Measurements from ENCODE around the gene NCOA1.

The NCOA1 gene

GRCh38 chr2:24682304-24682703 lies 191.2 kb downstream of the NCOA1 start:
- no peak for DNase-seq
- H3K9me3 ChIP-seq: no peaks in the 10 kb centered on the region
- peaks cover 5 to 14% (median 9%) of the 10 kb centered on the region in 3 donors for H3K36me3 ChIP-seq
- no peaks in the 10 kb centered on the region for H3K4me1 ChIP-seq
- H3K27me3 ChIP-seq: no peaks in the 10 kb centered on the region
- H3K27ac ChIP-seq: no peak overlapping the region
- no peak overlapping the region for H3K4me3 ChIP-seq
- intact Hi-C loops (cut with DNase I; ENCODE audit: low total_unique reads): no loop called here
- no peak for TF ChIP-seq CTCF (IDR thresholded peaks at IDR 0.05)

- Histone ChIP-seq H3K27me3 (no peaks in the 10 kb centered on the region), H3K36me3 (peaks cover 8 to 9% (median 9%) of the 10 kb centered on the region in 3 donors), H3K27ac (no peak overlapping the region), H3K9me3 (no peaks in the 10 kb centered on the region), H3K4me1 (no peaks in the 10 kb centered on the region), H3K4me3 (no peak overlapping the region)
- intact Hi-C loops (cut with DNase I; ENCODE audit: low total_unique reads): no loop called here
- no peak for TF ChIP-seq CTCF (IDR thresholded peaks at IDR 0.05)
- DNase-seq: no peak
Observed at GRCh38 chr2:24683408-24683807, 192.4 kb downstream of the NCOA1 start.

GRCh38 chr2:24690524-24690923 lies 199.5 kb downstream of the NCOA1 start:
- no peaks in the 10 kb centered on the region for H3K9me3 ChIP-seq
- H3K27me3 ChIP-seq: no peaks in the 10 kb centered on the region
- no peak overlapping the region for H3K4me3 ChIP-seq
- no peak for TF ChIP-seq CTCF (IDR thresholded peaks at IDR 0.05)
- DNase-seq: no peak
- intact Hi-C loops (cut with DNase I; ENCODE audit: low total_unique reads): no loop called here
- no peaks in the 10 kb centered on the region for H3K4me1 ChIP-seq
- no peak overlapping the region for H3K27ac ChIP-seq
- peaks cover 7 to 12% (median 11%) of the 10 kb centered on the region in 3 donors for H3K36me3 ChIP-seq

GRCh38 chr2:24691806-24692205 lies 200.8 kb downstream of the NCOA1 start:
- Histone ChIP-seq H3K36me3 (peaks cover 7 to 12% (median 11%) of the 10 kb centered on the region in 3 donors), H3K27ac (no peak overlapping the region), H3K27me3 (no peaks in the 10 kb centered on the region), H3K4me1 (no peaks in the 10 kb centered on the region), H3K4me3 (no peak overlapping the region), H3K9me3 (no peaks in the 10 kb centered on the region)
- DNase-seq: no peak
- no peak for TF ChIP-seq CTCF (IDR thresholded peaks at IDR 0.05)
- intact Hi-C loops (cut with DNase I; ENCODE audit: low total_unique reads): no loop called here

- Histone ChIP-seq H3K4me3 (no peak overlapping the region), H3K27me3 (no peaks in the 10 kb centered on the region), H3K36me3 (peaks cover 1 to 11% (median 10%) of the 10 kb centered on the region in 3 donors), H3K27ac (no peak overlapping the region), H3K4me1 (peaks cover 0 to 7% (median 3%) of the 10 kb centered on the region in 4 donors), H3K9me3 (no peaks in the 10 kb centered on the region)
- no peak for DNase-seq
- intact Hi-C loops (cut with DNase I; ENCODE audit: low total_unique reads): no loop called here
- no peak for TF ChIP-seq CTCF (IDR thresholded peaks at IDR 0.05)
Observed at GRCh38 chr2:24697792-24698191, 206.7 kb downstream of the NCOA1 start.

GRCh38 chr2:24702800-24703199 lies 211.7 kb downstream of the NCOA1 start:
- peaks cover 0 to 20% (median 4%) of the 10 kb centered on the region in 4 donors for H3K4me1 ChIP-seq
- H3K36me3 ChIP-seq: peaks cover 14 to 25% (median 19%) of the 10 kb centered on the region in 3 donors
- H3K4me3 ChIP-seq: no peak overlapping the region
- intact Hi-C loops (cut with DNase I; ENCODE audit: low total_unique reads): no loop called here
- H3K27ac ChIP-seq: no peak overlapping the region
- no peaks in the 10 kb centered on the region for H3K9me3 ChIP-seq
- no peak for DNase-seq
- no peak for TF ChIP-seq CTCF (IDR thresholded peaks at IDR 0.05)
- H3K27me3 ChIP-seq: no peaks in the 10 kb centered on the region

Data from tibial artery (tissue), 4 donors.